Measurements from ENCODE around the gene GARNL3. TPM values are rescaled to one million over a fixed set of nuclear protein-coding genes. Genes with fewer than 3 reads are reported as not detected.

GARNL3 gene
- total and polyA plus RNA-seq, 2 donors (not counting 3 experiments of a cell fraction or from before 2014, with no cell fraction given) = 1.4 to 8.3 TPM

DNA sequence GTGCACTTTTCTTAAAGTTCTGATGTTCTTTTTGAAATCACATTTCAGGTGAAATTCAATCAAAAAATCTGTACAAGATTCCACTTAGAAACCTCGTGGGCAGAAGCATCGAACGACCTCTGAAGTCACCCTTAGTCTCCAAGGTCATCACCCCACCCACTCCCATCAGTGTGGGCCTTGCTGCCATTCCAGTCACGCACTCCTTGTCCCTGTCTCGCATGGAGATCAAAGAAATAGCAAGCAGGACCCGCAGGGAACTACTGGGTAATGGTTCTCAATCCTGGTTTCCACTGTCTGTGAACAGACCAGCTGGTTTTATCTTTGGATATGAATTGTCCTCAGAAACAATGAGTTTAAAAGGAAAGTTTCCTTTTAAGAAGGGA, 124.3 kb downstream of the GARNL3 start:
- no peak overlapping the region for H3K9ac ChIP-seq (replicated peaks; ENCODE audit: extremely low read depth, insufficient read depth, low read length)
- H3K4me2 ChIP-seq (ENCODE audit: insufficient read depth, low read length) = no peak overlapping the region
- no peak for DNase-seq (ENCODE audit: low read depth, low spot score)
- H4K20me1 ChIP-seq (replicated peaks; ENCODE audit: control insufficient read depth, extremely low read depth, insufficient read depth, low read length) = no peaks in the 10 kb centered on the region
- no peaks in the 10 kb centered on the region for H3K36me3 ChIP-seq (ENCODE audit: control insufficient read depth in 2 of 2, extremely low read depth in 1 of 2, insufficient read depth in 2 of 2, low read length in 2 of 2)
- ChIA-PET POLR2A (no interaction called here), CTCF (no interaction called here)
- no peak overlapping the region for H3K4me3 ChIP-seq (replicated peaks in 1 of 3; ENCODE audit: insufficient read depth in 1 of 3, low read depth in 1 of 3, low read length in 3 of 3)
- no peak for FAIRE-seq
- dilution Hi-C loops (cut with MboI; ENCODE audit: extremely low pct_ligation_motif_present, low sequenced_read_pairs) (no loop called here), intact Hi-C loops (cut with micrococcal nuclease) (no loop called here)
- no TSS peak for BruUV-seq (replicated peaks)
- TF ChIP-seq POLR2A (IDR thresholded peaks at IDR 0.05; ENCODE audit: low read depth, low read length) = no peak
- TF ChIP-seq JUN (IDR thresholded peaks at IDR 0.05; ENCODE audit: borderline replicate concordance, insufficient read depth, insufficient read length, low read depth) = no peak
- TF ChIP-seq POLR2AphosphoS5 (IDR thresholded peaks at IDR 0.05; ENCODE audit: insufficient read depth, low read depth, low read length) = no peak
- no peak for TF ChIP-seq FOS (IDR thresholded peaks at IDR 0.05; ENCODE audit: borderline replicate concordance, insufficient read depth, low read length)
- TF ChIP-seq, protein P1, sequence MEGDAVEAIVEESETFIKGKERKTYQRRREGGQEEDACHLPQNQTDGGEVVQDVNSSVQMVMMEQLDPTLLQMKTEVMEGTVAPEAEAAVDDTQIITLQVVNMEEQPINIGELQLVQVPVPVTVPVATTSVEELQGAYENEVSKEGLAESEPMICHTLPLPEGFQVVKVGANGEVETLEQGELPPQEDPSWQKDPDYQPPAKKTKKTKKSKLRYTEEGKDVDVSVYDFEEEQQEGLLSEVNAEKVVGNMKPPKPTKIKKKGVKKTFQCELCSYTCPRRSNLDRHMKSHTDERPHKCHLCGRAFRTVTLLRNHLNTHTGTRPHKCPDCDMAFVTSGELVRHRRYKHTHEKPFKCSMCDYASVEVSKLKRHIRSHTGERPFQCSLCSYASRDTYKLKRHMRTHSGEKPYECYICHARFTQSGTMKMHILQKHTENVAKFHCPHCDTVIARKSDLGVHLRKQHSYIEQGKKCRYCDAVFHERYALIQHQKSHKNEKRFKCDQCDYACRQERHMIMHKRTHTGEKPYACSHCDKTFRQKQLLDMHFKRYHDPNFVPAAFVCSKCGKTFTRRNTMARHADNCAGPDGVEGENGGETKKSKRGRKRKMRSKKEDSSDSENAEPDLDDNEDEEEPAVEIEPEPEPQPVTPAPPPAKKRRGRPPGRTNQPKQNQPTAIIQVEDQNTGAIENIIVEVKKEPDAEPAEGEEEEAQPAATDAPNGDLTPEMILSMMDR (IDR thresholded peaks at IDR 0.05; ENCODE audit: extremely low read depth in 1 of 2, insufficient read depth in 1 of 2, low read depth in 1 of 2, low read length in 2 of 2) = no peak
- TF ChIP-seq, protein P2, sequence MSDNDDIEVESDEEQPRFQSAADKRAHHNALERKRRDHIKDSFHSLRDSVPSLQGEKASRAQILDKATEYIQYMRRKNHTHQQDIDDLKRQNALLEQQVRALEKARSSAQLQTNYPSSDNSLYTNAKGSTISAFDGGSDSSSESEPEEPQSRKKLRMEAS (IDR thresholded peaks at IDR 0.05; ENCODE audit: insufficient read depth, insufficient read length) = no peak
- TF ChIP-seq EZH2 (IDR thresholded peaks at IDR 0.05; ENCODE audit: borderline replicate concordance, low read depth, low read length, severe bottlenecking) = no peak
- no peak for TF ChIP-seq MYC (IDR thresholded peaks at IDR 0.05; ENCODE audit: low read depth, low read length)
- TF ChIP-seq GATA2 (IDR thresholded peaks at IDR 0.05; ENCODE audit: insufficient read depth, insufficient read length, low read depth, low read length) = no peak
- H2AFZ ChIP-seq (ENCODE audit: low read depth, low read length) = no peak overlapping the region
- no peaks in the 10 kb centered on the region for H3K9me1 ChIP-seq (replicated peaks; ENCODE audit: control insufficient read depth, extremely low read depth, insufficient read depth, low read length)
- H3K27me3 ChIP-seq (ENCODE audit: control insufficient read depth in 2 of 2, insufficient read depth in 2 of 2, low read length in 2 of 2) = peaks cover 0 to 2% of the 10 kb centered on the region in 2 experiments
- no peaks in the 10 kb centered on the region for H3K9me3 ChIP-seq (replicated peaks; ENCODE audit: control insufficient read depth, insufficient read depth, low read length)
- H3K79me2 ChIP-seq (ENCODE audit: control insufficient read depth, insufficient read depth, low read length) = no peaks in the 10 kb centered on the region
- no peak overlapping the region for H3K27ac ChIP-seq (ENCODE audit: insufficient read depth, low read depth, low read length)
- no peaks in the 10 kb centered on the region for H3K4me1 ChIP-seq (ENCODE audit: control insufficient read depth, extremely low read depth, insufficient read depth, low read length)
